ENCODE measurements around the gene OR2L8.
"Not testable (repeated sequence)": the region's sequence is repeated elsewhere in the genome, so short reads cannot be mapped to it uniquely, and the experiment has no call there.

Gene OR2L8

GRCh38 chr1:247948558-247948957, at the start of gene OR2L8:
TSS of gene OR2L8 (plus strand) at chr1:247948858. CDS start at chr1:247948858, 0 bp downstream.
- in situ Hi-C loops (cut with MboI; ENCODE audit: low sequenced_read_pairs): no loop called here

- in situ Hi-C loops (cut with MboI; ENCODE audit: low sequenced_read_pairs): no loop called here
Measured at GRCh38 chr1:247904122-247904521, 44.5 kb upstream of the OR2L8 start.

GRCh38 chr1:247905181-247905580, 43.5 kb upstream of the OR2L8 start:
- in situ Hi-C loops (cut with MboI; ENCODE audit: low sequenced_read_pairs): no loop called here

- in situ Hi-C loops (cut with MboI; ENCODE audit: low sequenced_read_pairs): no loop called here
Measured at GRCh38 chr1:247905910-247906503, 42.7 kb upstream of the OR2L8 start.

- in situ Hi-C loops (cut with MboI; ENCODE audit: low sequenced_read_pairs): no loop called here
Measured at GRCh38 chr1:247906504-247907047, 42.1 kb upstream of the OR2L8 start.

GRCh38 chr1:247908766-247909165, 39.9 kb upstream of the OR2L8 start:
- in situ Hi-C loops (cut with MboI; ENCODE audit: low sequenced_read_pairs): no loop called here

GRCh38 chr1:247913786-247914185, 34.9 kb upstream of the OR2L8 start:
- in situ Hi-C loops (cut with MboI; ENCODE audit: low sequenced_read_pairs): no loop called here

- in situ Hi-C loops (cut with MboI; ENCODE audit: low sequenced_read_pairs): no loop called here
Measured at GRCh38 chr1:247914941-247915662, 33.6 kb upstream of the OR2L8 start.

GRCh38 chr1:247919952-247920351, 28.7 kb upstream of the OR2L8 start, which contains the start of gene OR2T8:
TSS of gene OR2T8 (plus strand) at chr1:247920252. CDS start at chr1:247921018, 766 bp downstream.
- in situ Hi-C loops (cut with MboI; ENCODE audit: low sequenced_read_pairs): no loop called here

- in situ Hi-C loops (cut with MboI; ENCODE audit: low sequenced_read_pairs): no loop called here
Measured at GRCh38 chr1:247923941-247924340, 24.7 kb upstream of the OR2L8 start.

GRCh38 chr1:247924868-247925267, 23.8 kb upstream of the OR2L8 start, which contains the start of gene OR2AJ1:
TSS of gene OR2AJ1 (plus strand) at chr1:247924889. CDS start at chr1:247933769, 8,880 bp downstream.
- in situ Hi-C loops (cut with MboI; ENCODE audit: low sequenced_read_pairs): no loop called here

- in situ Hi-C loops (cut with MboI; ENCODE audit: low sequenced_read_pairs): no loop called here
Measured at GRCh38 chr1:247933989-247934388, 14.7 kb upstream of the OR2L8 start.

GRCh38 chr1:247935781-247936180, 12.9 kb upstream of the OR2L8 start:
- in situ Hi-C loops (cut with MboI; ENCODE audit: low sequenced_read_pairs): no loop called here

- in situ Hi-C loops (cut with MboI; ENCODE audit: low sequenced_read_pairs): no loop called here
Measured at GRCh38 chr1:247936415-247936814, 12.2 kb upstream of the OR2L8 start.

GRCh38 chr1:247936965-247937734, 11.5 kb upstream of the OR2L8 start:
- in situ Hi-C loops (cut with MboI; ENCODE audit: low sequenced_read_pairs): not testable (repeated sequence)

- in situ Hi-C loops (cut with MboI; ENCODE audit: low sequenced_read_pairs): no loop called here
Measured at GRCh38 chr1:247942624-247943023, 6.0 kb upstream of the OR2L8 start.

GRCh38 chr1:247953408-247953807, 4.8 kb downstream of the OR2L8 start:
- in situ Hi-C loops (cut with MboI; ENCODE audit: low sequenced_read_pairs): no loop called here

GRCh38 chr1:247961791-247962190, 13.1 kb downstream of the OR2L8 start:
- in situ Hi-C loops (cut with MboI; ENCODE audit: low sequenced_read_pairs): no loop called here

- in situ Hi-C loops (cut with MboI; ENCODE audit: low sequenced_read_pairs): no loop called here
Measured at GRCh38 chr1:247962911-247963588, 14.4 kb downstream of the OR2L8 start.

- in situ Hi-C loops (cut with MboI; ENCODE audit: low sequenced_read_pairs): no loop called here
Measured at GRCh38 chr1:247964933-247965332, 16.3 kb downstream of the OR2L8 start, which contains the start of gene OR2AK2. TSS of gene OR2AK2 (plus strand) at chr1:247965233. CDS start at chr1:247965377, 144 bp downstream.
